WTC11 (cell line): ENCODE measurements around the gene KCTD1. TPM values are rescaled to one million over a fixed set of nuclear protein-coding genes. Genes with fewer than 3 reads are reported as not detected.
A peak's percentile ranks its signal among the peaks of the same experiment; 100 is the strongest.

Source experiments
- ATAC-seq: fragments of 200-7000 bp; cut with Tn5 transposase; 2 replicates; pipeline ENCODE4 v1.10.0; 2021; ENCODE audit warnings: mild to moderate bottlenecking, moderate library complexity
- CTCF ChIA-PET: fragments of 300-600 bp; sonication (Branson Sonifier 250); formaldehyde crosslinking; loops from one replicate; lab custom pipeline; 2021; ENCODE audit warnings: antibody characterized with exemption; lab: Charles Lee
- POLR2A ChIA-PET: fragments of 350-600 bp; sonication (Branson Sonifier 250); formaldehyde crosslinking; loops from one replicate; lab custom pipeline; 2021; ENCODE audit warnings: antibody characterized with exemption; lab: Charles Lee
- DNase-seq: peaks from one replicate; pipeline ENCODE4 v3.0.0; 2021; ENCODE audit warnings: low spot score
- H3K27ac Mint-ChIP-seq: 2 replicates; pipeline ENCODE4 v1.8.0; 2021; ENCODE audit warnings: mixed read lengths
- H3K27me3 Mint-ChIP-seq: 2 replicates; pipeline ENCODE4 v1.8.0; 2021; ENCODE audit warnings: low read depth, mild to moderate bottlenecking, moderate library complexity, mixed read lengths
- H3K36me3 Mint-ChIP-seq: 2 replicates; pipeline ENCODE4 v1.8.0; 2021; ENCODE audit warnings: mixed read lengths
- H3K4me1 Mint-ChIP-seq: 2 replicates; pipeline ENCODE4 v1.8.0; 2022; ENCODE audit warnings: mixed read lengths
- H3K4me3 Mint-ChIP-seq: 2 replicates; pipeline ENCODE4 v1.8.0; 2021; ENCODE audit warnings: mild to moderate bottlenecking, moderate library complexity, mixed read lengths
- H3K9me3 Mint-ChIP-seq: 2 replicates; pipeline ENCODE4 v1.8.0; 2021; ENCODE audit warnings: mixed read lengths
- ATF2 ChIP-seq: sonication (generic); formaldehyde crosslinking; IDR thresholded peaks from 2 replicates; pipeline ENCODE4 v1.8.1; 2022; ENCODE audit warnings: low read depth, missing genetic modification reagents, borderline replicate concordance
- E2F4 ChIP-seq: sonication (generic); formaldehyde crosslinking; IDR thresholded peaks from 2 replicates; pipeline ENCODE4 v1.8.1; 2022; ENCODE audit warnings: low read depth, mild to moderate bottlenecking, moderate library complexity, missing genetic modification reagents, borderline replicate concordance
- E2F5 ChIP-seq: sonication (generic); formaldehyde crosslinking; IDR thresholded peaks from 2 replicates; pipeline ENCODE4 v1.8.1; 2022; ENCODE audit warnings: mild to moderate bottlenecking, moderate library complexity, missing genetic modification reagents
- ESRRA ChIP-seq: sonication (generic); formaldehyde crosslinking; IDR thresholded peaks from 2 replicates; pipeline ENCODE4 v1.8.1; 2022; ENCODE audit warnings: mild to moderate bottlenecking, missing genetic modification reagents, borderline replicate concordance
- ETV6 ChIP-seq: sonication (generic); formaldehyde crosslinking; IDR thresholded peaks from 2 replicates; pipeline ENCODE4 v1.8.1; 2022; ENCODE audit warnings: mild to moderate bottlenecking, missing genetic modification reagents
- FOXP1 ChIP-seq: sonication (generic); formaldehyde crosslinking; IDR thresholded peaks from 2 replicates; pipeline ENCODE4 v1.8.0; 2022; ENCODE audit warnings: missing genetic modification reagents, mild to moderate bottlenecking, moderate library complexity, borderline replicate concordance
- FOXP4 ChIP-seq: sonication (generic); formaldehyde crosslinking; IDR thresholded peaks from 2 replicates; pipeline ENCODE4 v1.8.0; 2022; ENCODE audit warnings: mild to moderate bottlenecking, missing genetic modification reagents
- HMGXB4 ChIP-seq: sonication (generic); formaldehyde crosslinking; IDR thresholded peaks from 2 replicates; pipeline ENCODE4 v1.8.1; 2023; ENCODE audit warnings: mild to moderate bottlenecking, moderate library complexity, missing genetic modification reagents
- MAX ChIP-seq: sonication (generic); formaldehyde crosslinking; IDR thresholded peaks from 2 replicates; pipeline ENCODE4 v1.8.0; 2022; ENCODE audit warnings: mild to moderate bottlenecking, missing genetic modification reagents
- NFATC4 ChIP-seq: fragments of 250-450 bp; sonication (Bioruptor Pico); IDR thresholded peaks from 2 replicates; pipeline ENCODE4 v1.9.0; 2021; ENCODE audit warnings: mild to moderate bottlenecking
- NR1H2 ChIP-seq: sonication (generic); formaldehyde crosslinking; IDR thresholded peaks from 2 replicates; pipeline ENCODE4 v1.9.0; 2021; ENCODE audit warnings: mild to moderate bottlenecking, moderate library complexity, missing genetic modification reagents
- NR3C1 ChIP-seq: sonication (generic); formaldehyde crosslinking; conservative IDR thresholded peaks from 2 replicates; pipeline ENCODE4 v1.8.1; 2023; ENCODE audit warnings: low read depth, mild to moderate bottlenecking, missing genetic modification reagents
- OVOL2 ChIP-seq: fragments of 250-450 bp; sonication (Bioruptor Pico); IDR thresholded peaks from 2 replicates; pipeline ENCODE4 v1.9.0; 2021; ENCODE audit warnings: mild to moderate bottlenecking, borderline replicate concordance
- SMAD4 ChIP-seq: sonication (generic); formaldehyde crosslinking; IDR thresholded peaks from 2 replicates; pipeline ENCODE4 v1.8.0; 2022; ENCODE audit warnings: mild to moderate bottlenecking, missing genetic modification reagents
- STAT6 ChIP-seq: sonication (generic); formaldehyde crosslinking; conservative IDR thresholded peaks from 2 replicates; pipeline ENCODE4 v1.8.1; 2023; ENCODE audit warnings: mild to moderate bottlenecking, low read depth, missing genetic modification reagents, moderate library complexity
- USF2 ChIP-seq: sonication (generic); formaldehyde crosslinking; IDR thresholded peaks from 2 replicates; pipeline ENCODE4 v1.8.1; 2023; ENCODE audit warnings: mild to moderate bottlenecking, missing genetic modification reagents, moderate library complexity
- ZBTB21 ChIP-seq: sonication (generic); formaldehyde crosslinking; IDR thresholded peaks from 2 replicates; pipeline ENCODE4 v1.8.1; 2023; ENCODE audit warnings: mild to moderate bottlenecking, missing genetic modification reagents, borderline replicate concordance
- ZBTB43 ChIP-seq: sonication (generic); formaldehyde crosslinking; IDR thresholded peaks from 2 replicates; pipeline ENCODE4 v1.8.1; 2023; ENCODE audit warnings: mild to moderate bottlenecking, missing genetic modification reagents
- ZNF121 ChIP-seq: sonication (generic); formaldehyde crosslinking; IDR thresholded peaks from 2 replicates; pipeline ENCODE4 v1.8.0; 2023; ENCODE audit warnings: missing genetic modification reagents
- ZNF416 ChIP-seq: fragments of 250-450 bp; sonication (Bioruptor Pico); IDR thresholded peaks from 2 replicates; pipeline ENCODE4 v1.9.0; 2021; ENCODE audit warnings: mild to moderate bottlenecking, inconsistent platforms
- ZNF423 ChIP-seq: fragments of 250-450 bp; sonication (Bioruptor Pico); IDR thresholded peaks from 2 replicates; pipeline ENCODE4 v2.1.2; 2022; ENCODE audit warnings: mild to moderate bottlenecking, moderate library complexity
- total RNA-seq: library from RNA; stranded (reverse); gene quantifications from 3 replicates; pipeline ENCODE4 v1.2.3, GENCODE V29; 2021

Gene KCTD1
- total RNA-seq, 1 experiment from 2014 or later: 23.3 TPM

GRCh38 chr18:26521617-26522016 is 26.7 kb downstream of the KCTD1 start (continued):
- TF ChIP-seq ESRRA (CRISPR knock-in tag): no peak
- TF ChIP-seq FOXP1 (CRISPR knock-in tag): no peak
- no peak for TF ChIP-seq ZBTB43 (CRISPR knock-in tag)
- no peak for TF ChIP-seq NR1H2
- no peak for TF ChIP-seq USF2 (CRISPR knock-in tag)
- no peak for TF ChIP-seq ETV6 (CRISPR knock-in tag)
- TF ChIP-seq ZNF121 (CRISPR knock-in tag): no peak

GRCh38 chr18:26520974-26521373 is 27.4 kb downstream of the KCTD1 start:
- H3K9me3 Mint-ChIP-seq: no peaks in the 10 kb centered on the region
- no peak for TF ChIP-seq NFATC4 (CRISPR knock-in tag)
- no peak for TF ChIP-seq ATF2
- no peak for TF ChIP-seq ZNF416
- no peak for TF ChIP-seq OVOL2
- TF ChIP-seq MAX (CRISPR knock-in tag): no peak
- TF ChIP-seq, all 79 proteins: peak for 0
- H3K36me3 Mint-ChIP-seq: no peaks in the 10 kb centered on the region
- no peaks in the 10 kb centered on the region for H3K27me3 Mint-ChIP-seq
- POLR2A ChIA-PET: no interaction called here
- peak overlapping the region; percentile 50; the same call in 1 of the 2 replicates for H3K27ac Mint-ChIP-seq
- no peak for DNase-seq
- ATAC-seq: no peak
- H3K4me3 Mint-ChIP-seq: no peak overlapping the region
- CTCF ChIA-PET: interaction anchor here (0.8 to 1.2 kb wide), 2 partner anchors 27 to 52 kb away, joined by 3 to 4 read pairs; no protein-coding TSS in a partner anchor
- peaks cover 55% of the 10 kb centered on the region for H3K4me1 Mint-ChIP-seq

GRCh38 chr18:26519114-26519513 is 29.2 kb downstream of the KCTD1 start:
- ChIA-PET POLR2A (no interaction called here), CTCF (interaction anchor here (2.3 kb wide), 1 partner anchor 102 kb away, joined by 6 read pairs; no protein-coding TSS in a partner anchor)
- no peak overlapping the region for H3K4me3 Mint-ChIP-seq
- DNase-seq (no peak), ATAC-seq (no peak)
- no peak overlapping the region for H3K27ac Mint-ChIP-seq
- no peaks in the 10 kb centered on the region for H3K36me3 Mint-ChIP-seq
- H3K4me1 Mint-ChIP-seq: peaks cover 50% of the 10 kb centered on the region
- no peaks in the 10 kb centered on the region for H3K27me3 Mint-ChIP-seq
- no peaks in the 10 kb centered on the region for H3K9me3 Mint-ChIP-seq
- TF ChIP-seq ZNF416 (no peak), E2F4 (CRISPR knock-in tag) (no peak), HMGXB4 (no peak), NR3C1 (CRISPR knock-in tag) (no peak), ZBTB21 (CRISPR knock-in tag) (no peak), E2F5 (no peak), SMAD4 (no peak), ZNF423 (CRISPR knock-in tag) (no peak), FOXP4 (CRISPR knock-in tag) (no peak), STAT6 (CRISPR knock-in tag) (no peak)
